Measurements from ENCODE around the gene KAZN. TPM values are rescaled to one million over a fixed set of nuclear protein-coding genes. Genes with fewer than 3 reads are reported as not detected.

KAZN gene
- total RNA-seq, 1 experiment from 2014 or later, result 2.4 TPM

DNA sequence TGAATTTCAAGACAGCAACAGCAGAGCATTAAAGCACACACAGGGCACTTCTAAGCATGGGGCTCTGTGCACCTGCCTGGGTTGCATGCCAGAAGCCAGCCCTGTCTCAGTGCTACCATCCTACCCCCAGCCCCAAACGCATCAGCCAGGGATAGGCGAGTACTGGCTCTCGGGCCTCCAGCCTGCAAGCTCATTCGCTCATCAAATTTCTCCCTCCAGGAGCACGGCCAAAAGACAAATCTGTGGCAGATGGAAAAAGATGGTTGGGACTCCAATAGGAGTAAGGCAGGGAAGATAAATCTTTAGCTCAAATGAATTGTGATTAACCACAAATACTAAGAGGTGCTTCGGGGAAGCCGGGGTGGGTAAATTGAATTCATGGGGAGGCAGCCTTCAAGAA, 189.6 kb downstream of the KAZN start:
- Mint-ChIP-seq H3K27me3 (ENCODE audit: insufficient read depth, unreplicated experiment) (no peaks in the 10 kb centered on the region), H3K36me3 (ENCODE audit: insufficient read depth, unreplicated experiment) (no peaks in the 10 kb centered on the region), H3K4me3 (ENCODE audit: unreplicated experiment) (no peak overlapping the region), H3K27ac (ENCODE audit: unreplicated experiment) (no peak overlapping the region), H3K4me1 (ENCODE audit: low read depth, unreplicated experiment) (no peaks in the 10 kb centered on the region), H3K9me3 (ENCODE audit: unreplicated experiment) (no peaks in the 10 kb centered on the region)
- ChIA-PET POLR2A (no interaction called here), CTCF (no interaction called here)
- intact Hi-C loops (cut with micrococcal nuclease; ENCODE audit: unreplicated experiment), result loop anchor here (5.0 kb wide), 1 partner anchor 239 kb away; no protein-coding TSS in a partner anchor
- no peak for TF ChIP-seq CTCF (IDR thresholded peaks at IDR 0.05; ENCODE audit: insufficient read depth in 1 of 2, low read depth in 1 of 2, low read length in 1 of 2, severe bottlenecking in 1 of 2, unreplicated experiment in 1 of 2)
- no peak overlapping the region for H3K4me3 ChIP-seq (ENCODE audit: low read depth, low read length)
- no TSS peak for BruUV-seq (replicated peaks)
- no peaks in the 10 kb centered on the region for H3K36me3 ChIP-seq (ENCODE audit: control insufficient read depth, insufficient read depth, low read length)
- H3K9me3 ChIP-seq, result no peaks in the 10 kb centered on the region
- no peaks in the 10 kb centered on the region for H3K27me3 ChIP-seq (replicated peaks; ENCODE audit: control insufficient read depth, insufficient read depth, low read length)
- H3K4me1 ChIP-seq, result peaks cover 17% of the 10 kb centered on the region
- no peak for DNase-seq

GRCh38 chr1:14790982-14791381, 192.5 kb downstream of the KAZN start:
- no peak for TF ChIP-seq CTCF (IDR thresholded peaks at IDR 0.05; ENCODE audit: insufficient read depth in 1 of 2, low read depth in 1 of 2, low read length in 1 of 2, severe bottlenecking in 1 of 2, unreplicated experiment in 1 of 2)
- no peak overlapping the region for H3K4me3 ChIP-seq (ENCODE audit: low read depth, low read length)
- no peak for DNase-seq
- BruUV-seq (replicated peaks), result no TSS peak
- Mint-ChIP-seq H3K9me3 (ENCODE audit: unreplicated experiment) (no peaks in the 10 kb centered on the region), H3K27me3 (ENCODE audit: insufficient read depth, unreplicated experiment) (no peaks in the 10 kb centered on the region), H3K4me3 (ENCODE audit: unreplicated experiment) (no peak overlapping the region), H3K36me3 (ENCODE audit: insufficient read depth, unreplicated experiment) (no peaks in the 10 kb centered on the region), H3K27ac (ENCODE audit: unreplicated experiment) (peak overlapping the region; percentile 74), H3K4me1 (ENCODE audit: low read depth, unreplicated experiment) (no peaks in the 10 kb centered on the region)
- H3K9me3 ChIP-seq, result no peaks in the 10 kb centered on the region
- intact Hi-C loops (cut with micrococcal nuclease; ENCODE audit: unreplicated experiment), result no loop called here
- H3K4me1 ChIP-seq, result peaks cover 17% of the 10 kb centered on the region
- no peaks in the 10 kb centered on the region for H3K36me3 ChIP-seq (ENCODE audit: control insufficient read depth, insufficient read depth, low read length)
- ChIA-PET CTCF (no interaction called here), POLR2A (no interaction called here)
- no peaks in the 10 kb centered on the region for H3K27me3 ChIP-seq (replicated peaks; ENCODE audit: control insufficient read depth, insufficient read depth, low read length)

GRCh38 chr1:14791654-14792053, 193.2 kb downstream of the KAZN start:
- no peaks in the 10 kb centered on the region for H3K27me3 ChIP-seq (replicated peaks; ENCODE audit: control insufficient read depth, insufficient read depth, low read length)
- Mint-ChIP-seq H3K4me1 (ENCODE audit: low read depth, unreplicated experiment) (no peaks in the 10 kb centered on the region), H3K27ac (ENCODE audit: unreplicated experiment) (peak overlapping the region; percentile 74), H3K36me3 (ENCODE audit: insufficient read depth, unreplicated experiment) (no peaks in the 10 kb centered on the region), H3K4me3 (ENCODE audit: unreplicated experiment) (no peak overlapping the region), H3K9me3 (ENCODE audit: unreplicated experiment) (no peaks in the 10 kb centered on the region), H3K27me3 (ENCODE audit: insufficient read depth, unreplicated experiment) (peaks cover 1% of the 10 kb centered on the region)
- H3K4me1 ChIP-seq, result peaks cover 17% of the 10 kb centered on the region
- no peaks in the 10 kb centered on the region for H3K9me3 ChIP-seq
- ChIA-PET CTCF (no interaction called here), POLR2A (no interaction called here)
- no peaks in the 10 kb centered on the region for H3K36me3 ChIP-seq (ENCODE audit: control insufficient read depth, insufficient read depth, low read length)
- H3K4me3 ChIP-seq (ENCODE audit: low read depth, low read length), result no peak overlapping the region
- no peak for TF ChIP-seq CTCF (IDR thresholded peaks at IDR 0.05; ENCODE audit: insufficient read depth in 1 of 2, low read depth in 1 of 2, low read length in 1 of 2, severe bottlenecking in 1 of 2, unreplicated experiment in 1 of 2)
- DNase-seq, result no peak
- intact Hi-C loops (cut with micrococcal nuclease; ENCODE audit: unreplicated experiment), result no loop called here
- BruUV-seq (replicated peaks), result no TSS peak

Data from Caco-2 (cell line).